Astrocyte of the spinal cord (primary cell): ENCODE measurements around the gene DAZAP1.
"Not testable (repeated sequence)": the region's sequence is repeated elsewhere in the genome, so short reads cannot be mapped to it uniquely, and the experiment has no call there.

Experiments used
- DNase-seq: peaks from one replicate; pipeline ENCODE4 v3.0.0; 2011; ENCODE audit warnings: low read depth, low spot score
- H3K4me3 ChIP-seq: 2 replicates; pipeline ENCODE4 v1.5.1; 2011; ENCODE audit warnings: low read depth, mild to moderate bottlenecking, low read length, moderate library complexity
- CTCF ChIP-seq: IDR thresholded peaks from 2 replicates; pipeline ENCODE4 v1.5.1; 2012; ENCODE audit warnings: low read depth, mild to moderate bottlenecking, low read length, inconsistent platforms
- in situ Hi-C: cut with HindIII; loops from 2 replicates; pipeline ENCODE4 v1.10.0; 2017; ENCODE audit warnings: low sequenced_read_pairs

Gene DAZAP1

GRCh38 chr19:1438035-1438932 is 30.9 kb downstream of the DAZAP1 start, which contains the start of gene RPS15:
Gene RPS15 (plus strand): TSS chr19:1438396. CDS start chr19:1438426, 30 bp downstream.
- peak; percentile 97 for TF ChIP-seq CTCF
- peak within 1 kb of the TSS; percentile 77 for H3K4me3 ChIP-seq
- in situ Hi-C loops = no loop called here

GRCh38 chr19:1438933-1439354 is 31.6 kb downstream of the DAZAP1 start:
- no peak for DNase-seq
- TF ChIP-seq CTCF = no peak
- peak overlapping the region; percentile 77 for H3K4me3 ChIP-seq
- in situ Hi-C loops = no loop called here

More at GRCh38 chr19:1438035-1438932, 30.9 kb downstream of the DAZAP1 start, which contains the start of gene RPS15:
- DNase-seq = peak; percentile 96

- peak overlapping the region; percentile 77 for H3K4me3 ChIP-seq
- in situ Hi-C loops, DNase-seq: not testable (repeated sequence)
Measured at GRCh38 chr19:1439525-1440417, 32.4 kb downstream of the DAZAP1 start.

GRCh38 chr19:1440418-1440801 is 33.0 kb downstream of the DAZAP1 start:
- no peak for DNase-seq
- TF ChIP-seq CTCF = no peak
- H3K4me3 ChIP-seq = no peak overlapping the region
- in situ Hi-C loops = no loop called here

- DNase-seq = no peak
- in situ Hi-C loops = no loop called here
- no peak for TF ChIP-seq CTCF
- H3K4me3 ChIP-seq = no peak overlapping the region
Measured at GRCh38 chr19:1441022-1441426, 33.6 kb downstream of the DAZAP1 start.

GRCh38 chr19:1441677-1442438 is 34.5 kb downstream of the DAZAP1 start:
- DNase-seq = no peak
- in situ Hi-C loops = no loop called here
- no peak for TF ChIP-seq CTCF
- no peak overlapping the region for H3K4me3 ChIP-seq
